HG03520 (cell line): ENCODE measurements around the gene ZDHHC11.
"Not testable (repeated sequence)": the region's sequence is repeated elsewhere in the genome, so short reads cannot be mapped to it uniquely, and the experiment has no call there.

Experiments
- ATAC-seq: cut with Tn5 transposase; IDR thresholded peaks from one replicate; pipeline ENCODE4 v1.9.1; 2021; ENCODE audit warnings: mild to moderate bottlenecking, moderate library complexity; ENCODE audit not compliant: unreplicated experiment

Gene ZDHHC11

GRCh38 chr5:845676-846601, 4.8 kb downstream of the ZDHHC11 start:
- not testable (repeated sequence) for ATAC-seq

- ATAC-seq, result not testable (repeated sequence)
Observed at GRCh38 chr5:845031-845675, 5.6 kb downstream of the ZDHHC11 start.

GRCh38 chr5:844426-844825, 6.4 kb downstream of the ZDHHC11 start:
- not testable (repeated sequence) for ATAC-seq

- ATAC-seq, result not testable (repeated sequence)
Observed at GRCh38 chr5:843926-844325, 6.9 kb downstream of the ZDHHC11 start.

- ATAC-seq, result not testable (repeated sequence)
Observed at GRCh38 chr5:843371-843770, 7.4 kb downstream of the ZDHHC11 start.

GRCh38 chr5:842402-843221, 8.2 kb downstream of the ZDHHC11 start:
- ATAC-seq, result not testable (repeated sequence)

- not testable (repeated sequence) for ATAC-seq
Observed at GRCh38 chr5:841531-842401, 9.0 kb downstream of the ZDHHC11 start.

- not testable (repeated sequence) for ATAC-seq
Observed at GRCh38 chr5:840974-841435, 9.8 kb downstream of the ZDHHC11 start.

GRCh38 chr5:840118-840973, 10.4 kb downstream of the ZDHHC11 start:
- ATAC-seq, result not testable (repeated sequence)

- not testable (repeated sequence) for ATAC-seq
Observed at GRCh38 chr5:838431-838851, 12.3 kb downstream of the ZDHHC11 start.

GRCh38 chr5:837621-838121, 13.1 kb downstream of the ZDHHC11 start:
- ATAC-seq, result not testable (repeated sequence)

GRCh38 chr5:835933-836612, 14.7 kb downstream of the ZDHHC11 start:
- not testable (repeated sequence) for ATAC-seq

GRCh38 chr5:834013-834412, 16.8 kb downstream of the ZDHHC11 start:
- not testable (repeated sequence) for ATAC-seq

- not testable (repeated sequence) for ATAC-seq
Observed at GRCh38 chr5:828194-828593, 22.6 kb downstream of the ZDHHC11 start.

GRCh38 chr5:825544-825943, 25.2 kb downstream of the ZDHHC11 start:
- not testable (repeated sequence) for ATAC-seq

GRCh38 chr5:821504-821903, 29.3 kb downstream of the ZDHHC11 start:
- no peak for ATAC-seq

- no peak for ATAC-seq
Observed at GRCh38 chr5:820245-820644, 30.5 kb downstream of the ZDHHC11 start.

- no peak for ATAC-seq
Observed at GRCh38 chr5:819078-819477, 31.7 kb downstream of the ZDHHC11 start.
